SK-N-SH treated with all-trans-retinoic acid at 6 μM for 48 hours (cell line): ENCODE results near the gene ADCY5.

Experiments
- ATAC-seq: fragments of 200-7000 bp; cut with Tn5 transposase; 3 replicates; pipeline ENCODE4 v1.9.1; 2020; ENCODE audit warnings: mild to moderate bottlenecking, moderate library complexity
- ARNTL ChIP-seq: fragments of 450-650 bp; formaldehyde crosslinking; IDR thresholded peaks from 2 replicates; pipeline ENCODE4 v1.5.0; 2020; ENCODE audit warnings: low read depth, mild to moderate bottlenecking, moderate library complexity, borderline replicate concordance
- CSDC2 ChIP-seq: fragments of 250-450 bp; sonication (Bioruptor Pico); IDR thresholded peaks from 2 replicates; pipeline ENCODE4 v1.5.0; 2020; ENCODE audit warnings: mild to moderate bottlenecking, moderate library complexity
- ESRRG ChIP-seq: fragments of 250-450 bp; sonication (Bioruptor Pico); IDR thresholded peaks from 2 replicates; pipeline ENCODE4 v1.6.1; 2021; ENCODE audit warnings: mild to moderate bottlenecking
- GLIS3 ChIP-seq: fragments of 250-450 bp; sonication (Bioruptor Pico); IDR thresholded peaks from 2 replicates; pipeline ENCODE4 v1.5.0; 2020; ENCODE audit warnings: mild to moderate bottlenecking, moderate library complexity
- ISL1 ChIP-seq: fragments of 250-450 bp; sonication (Bioruptor Pico); IDR thresholded peaks from 2 replicates; pipeline ENCODE4 v2.1.2; 2022; ENCODE audit warnings: mild to moderate bottlenecking, moderate library complexity
- OSR1 ChIP-seq: fragments of 250-450 bp; sonication (Bioruptor Pico); IDR thresholded peaks from 2 replicates; pipeline ENCODE4 v1.8.0; 2022; ENCODE audit warnings: moderate library complexity, mild to moderate bottlenecking, inconsistent platforms
- PPARA ChIP-seq: fragments of 250-450 bp; sonication (Bioruptor Pico); IDR thresholded peaks from 2 replicates; pipeline ENCODE4 v1.5.0; 2020; ENCODE audit warnings: mild to moderate bottlenecking, borderline replicate concordance
- RARB ChIP-seq: fragments of 250-450 bp; sonication (Bioruptor Pico); IDR thresholded peaks from 2 replicates; pipeline ENCODE4 v1.8.0; 2021; ENCODE audit warnings: mild to moderate bottlenecking, moderate library complexity
- SNAI2 ChIP-seq: fragments of 250-450 bp; sonication (Bioruptor Pico); IDR thresholded peaks from 2 replicates; pipeline ENCODE4 v1.5.0; 2020; ENCODE audit warnings: mild to moderate bottlenecking, moderate library complexity
- TCF4 ChIP-seq: fragments of 250-450 bp; sonication (Bioruptor Pico); IDR thresholded peaks from 2 replicates; pipeline ENCODE4 v1.8.0; 2021; ENCODE audit warnings: mild to moderate bottlenecking, moderate library complexity, borderline replicate concordance
- TOX ChIP-seq: fragments of 250-450 bp; sonication (Bioruptor Pico); IDR thresholded peaks from 2 replicates; pipeline ENCODE4 v1.8.0; 2021; ENCODE audit warnings: mild to moderate bottlenecking, moderate library complexity, borderline replicate concordance
- ZC3H10 ChIP-seq: fragments of 250-450 bp; sonication (Bioruptor Pico); IDR thresholded peaks from 2 replicates; pipeline ENCODE4 v1.5.1; 2021; ENCODE audit warnings: mild to moderate bottlenecking, moderate library complexity
- ZFP3 ChIP-seq: fragments of 250-450 bp; sonication (Bioruptor Pico); IDR thresholded peaks from 2 replicates; pipeline ENCODE4 v1.5.0; 2020; ENCODE audit warnings: mild to moderate bottlenecking, moderate library complexity
- ZFP30 ChIP-seq: fragments of 450-650 bp; formaldehyde crosslinking; IDR thresholded peaks from 2 replicates; pipeline ENCODE4 v1.5.0; 2022; ENCODE audit warnings: mild to moderate bottlenecking, moderate library complexity
- ZNF565 ChIP-seq: fragments of 450-650 bp; formaldehyde crosslinking; conservative IDR thresholded peaks from 2 replicates; pipeline ENCODE4 v1.5.0; 2020; ENCODE audit warnings: low read depth, mild to moderate bottlenecking, moderate library complexity
- ZNF8 ChIP-seq: fragments of 450-650 bp; formaldehyde crosslinking; IDR thresholded peaks from 2 replicates; pipeline ENCODE4 v1.5.0; 2020; ENCODE audit warnings: mild to moderate bottlenecking, moderate library complexity
- TF ChIP-seq, protein P1 (sequence below): fragments of 250-450 bp; sonication (Bioruptor Pico); IDR thresholded peaks from 2 replicates; pipeline ENCODE4 v1.8.0; 2020; ENCODE audit warnings: mild to moderate bottlenecking, moderate library complexity, borderline replicate concordance
- TF ChIP-seq, protein P2 (sequence below): fragments of 250-450 bp; sonication (Bioruptor Pico); IDR thresholded peaks from 2 replicates; pipeline ENCODE4 v1.5.0; 2020; ENCODE audit warnings: mild to moderate bottlenecking, moderate library complexity
- TF ChIP-seq, protein P3 (sequence below): fragments of 250-450 bp; sonication (Bioruptor Pico); IDR thresholded peaks from 2 replicates; pipeline ENCODE4 v1.5.1; 2020; ENCODE audit warnings: low read depth, mild to moderate bottlenecking, moderate library complexity
- TF ChIP-seq, protein P4 (sequence below): fragments of 250-450 bp; sonication (Bioruptor Pico); IDR thresholded peaks from 2 replicates; pipeline ENCODE4 v1.8.0; 2021; ENCODE audit warnings: low read depth, mild to moderate bottlenecking, moderate library complexity, borderline replicate concordance
- TF ChIP-seq, protein P5 (sequence below): fragments of 250-450 bp; sonication (Bioruptor Pico); IDR thresholded peaks from 2 replicates; pipeline ENCODE4 v1.5.1; 2021; ENCODE audit warnings: mild to moderate bottlenecking, moderate library complexity

Gene ADCY5

DNA sequence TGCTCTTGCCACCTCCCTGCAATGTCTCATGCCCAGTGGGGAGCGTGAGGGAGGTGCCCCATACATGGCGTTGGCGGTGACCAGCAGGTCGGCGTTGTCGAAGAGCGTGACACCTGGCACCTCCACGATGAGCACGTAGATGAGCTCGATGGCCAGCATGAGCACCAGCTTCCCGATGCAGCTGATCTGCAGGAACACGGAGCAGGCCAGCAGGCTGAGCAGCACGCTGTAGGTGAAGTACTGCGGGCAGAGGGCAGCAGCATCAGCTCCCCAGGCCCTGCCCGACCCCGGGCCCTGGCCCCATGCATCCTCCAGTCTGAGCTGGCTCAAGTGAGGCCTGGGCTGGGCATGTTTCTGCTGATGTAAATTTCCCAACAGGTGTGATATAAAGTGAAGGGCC lies 148.8 kb downstream of the ADCY5 start:
- ATAC-seq = no peak
- no peak for TF ChIP-seq ZFP3 (CRISPR knock-in tag)
- TF ChIP-seq RARB (CRISPR knock-in tag) = no peak
- TF ChIP-seq, protein P1, sequence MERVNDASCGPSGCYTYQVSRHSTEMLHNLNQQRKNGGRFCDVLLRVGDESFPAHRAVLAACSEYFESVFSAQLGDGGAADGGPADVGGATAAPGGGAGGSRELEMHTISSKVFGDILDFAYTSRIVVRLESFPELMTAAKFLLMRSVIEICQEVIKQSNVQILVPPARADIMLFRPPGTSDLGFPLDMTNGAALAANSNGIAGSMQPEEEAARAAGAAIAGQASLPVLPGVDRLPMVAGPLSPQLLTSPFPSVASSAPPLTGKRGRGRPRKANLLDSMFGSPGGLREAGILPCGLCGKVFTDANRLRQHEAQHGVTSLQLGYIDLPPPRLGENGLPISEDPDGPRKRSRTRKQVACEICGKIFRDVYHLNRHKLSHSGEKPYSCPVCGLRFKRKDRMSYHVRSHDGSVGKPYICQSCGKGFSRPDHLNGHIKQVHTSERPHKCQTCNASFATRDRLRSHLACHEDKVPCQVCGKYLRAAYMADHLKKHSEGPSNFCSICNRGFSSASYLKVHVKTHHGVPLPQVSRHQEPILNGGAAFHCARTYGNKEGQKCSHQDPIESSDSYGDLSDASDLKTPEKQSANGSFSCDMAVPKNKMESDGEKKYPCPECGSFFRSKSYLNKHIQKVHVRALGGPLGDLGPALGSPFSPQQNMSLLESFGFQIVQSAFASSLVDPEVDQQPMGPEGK (CRISPR knock-in tag) = no peak
- TF ChIP-seq ZNF565 = no peak
- TF ChIP-seq ZC3H10 (CRISPR knock-in tag) = no peak
- no peak for TF ChIP-seq CSDC2
- no peak for TF ChIP-seq OSR1 (CRISPR knock-in tag)
- no peak for TF ChIP-seq ZNF8 (CRISPR knock-in tag)
- TF ChIP-seq, protein P2, sequence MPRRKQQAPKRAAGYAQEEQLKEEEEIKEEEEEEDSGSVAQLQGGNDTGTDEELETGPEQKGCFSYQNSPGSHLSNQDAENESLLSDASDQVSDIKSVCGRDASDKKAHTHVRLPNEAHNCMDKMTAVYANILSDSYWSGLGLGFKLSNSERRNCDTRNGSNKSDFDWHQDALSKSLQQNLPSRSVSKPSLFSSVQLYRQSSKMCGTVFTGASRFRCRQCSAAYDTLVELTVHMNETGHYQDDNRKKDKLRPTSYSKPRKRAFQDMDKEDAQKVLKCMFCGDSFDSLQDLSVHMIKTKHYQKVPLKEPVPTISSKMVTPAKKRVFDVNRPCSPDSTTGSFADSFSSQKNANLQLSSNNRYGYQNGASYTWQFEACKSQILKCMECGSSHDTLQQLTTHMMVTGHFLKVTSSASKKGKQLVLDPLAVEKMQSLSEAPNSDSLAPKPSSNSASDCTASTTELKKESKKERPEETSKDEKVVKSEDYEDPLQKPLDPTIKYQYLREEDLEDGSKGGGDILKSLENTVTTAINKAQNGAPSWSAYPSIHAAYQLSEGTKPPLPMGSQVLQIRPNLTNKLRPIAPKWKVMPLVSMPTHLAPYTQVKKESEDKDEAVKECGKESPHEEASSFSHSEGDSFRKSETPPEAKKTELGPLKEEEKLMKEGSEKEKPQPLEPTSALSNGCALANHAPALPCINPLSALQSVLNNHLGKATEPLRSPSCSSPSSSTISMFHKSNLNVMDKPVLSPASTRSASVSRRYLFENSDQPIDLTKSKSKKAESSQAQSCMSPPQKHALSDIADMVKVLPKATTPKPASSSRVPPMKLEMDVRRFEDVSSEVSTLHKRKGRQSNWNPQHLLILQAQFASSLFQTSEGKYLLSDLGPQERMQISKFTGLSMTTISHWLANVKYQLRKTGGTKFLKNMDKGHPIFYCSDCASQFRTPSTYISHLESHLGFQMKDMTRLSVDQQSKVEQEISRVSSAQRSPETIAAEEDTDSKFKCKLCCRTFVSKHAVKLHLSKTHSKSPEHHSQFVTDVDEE (CRISPR knock-in tag) = no peak
- TF ChIP-seq, protein P3, sequence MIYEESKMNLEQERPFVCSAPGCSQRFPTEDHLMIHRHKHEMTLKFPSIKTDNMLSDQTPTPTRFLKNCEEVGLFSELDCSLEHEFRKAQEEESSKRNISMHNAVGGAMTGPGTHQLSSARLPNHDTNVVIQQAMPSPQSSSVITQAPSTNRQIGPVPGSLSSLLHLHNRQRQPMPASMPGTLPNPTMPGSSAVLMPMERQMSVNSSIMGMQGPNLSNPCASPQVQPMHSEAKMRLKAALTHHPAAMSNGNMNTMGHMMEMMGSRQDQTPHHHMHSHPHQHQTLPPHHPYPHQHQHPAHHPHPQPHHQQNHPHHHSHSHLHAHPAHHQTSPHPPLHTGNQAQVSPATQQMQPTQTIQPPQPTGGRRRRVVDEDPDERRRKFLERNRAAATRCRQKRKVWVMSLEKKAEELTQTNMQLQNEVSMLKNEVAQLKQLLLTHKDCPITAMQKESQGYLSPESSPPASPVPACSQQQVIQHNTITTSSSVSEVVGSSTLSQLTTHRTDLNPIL (CRISPR knock-in tag) = no peak
- TF ChIP-seq ZFP30 = no peak
- no peak for TF ChIP-seq TCF4 (CRISPR knock-in tag)
- no peak for TF ChIP-seq ESRRG (CRISPR knock-in tag)
- TF ChIP-seq, protein P4, sequence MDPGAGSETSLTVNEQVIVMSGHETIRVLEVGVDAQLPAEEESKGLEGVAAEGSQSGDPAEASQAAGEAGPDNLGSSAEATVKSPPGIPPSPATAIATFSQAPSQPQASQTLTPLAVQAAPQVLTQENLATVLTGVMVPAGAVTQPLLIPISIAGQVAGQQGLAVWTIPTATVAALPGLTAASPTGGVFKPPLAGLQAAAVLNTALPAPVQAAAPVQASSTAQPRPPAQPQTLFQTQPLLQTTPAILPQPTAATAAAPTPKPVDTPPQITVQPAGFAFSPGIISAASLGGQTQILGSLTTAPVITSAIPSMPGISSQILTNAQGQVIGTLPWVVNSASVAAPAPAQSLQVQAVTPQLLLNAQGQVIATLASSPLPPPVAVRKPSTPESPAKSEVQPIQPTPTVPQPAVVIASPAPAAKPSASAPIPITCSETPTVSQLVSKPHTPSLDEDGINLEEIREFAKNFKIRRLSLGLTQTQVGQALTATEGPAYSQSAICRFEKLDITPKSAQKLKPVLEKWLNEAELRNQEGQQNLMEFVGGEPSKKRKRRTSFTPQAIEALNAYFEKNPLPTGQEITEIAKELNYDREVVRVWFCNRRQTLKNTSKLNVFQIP = no peak
- TF ChIP-seq TOX = no peak

DNA sequence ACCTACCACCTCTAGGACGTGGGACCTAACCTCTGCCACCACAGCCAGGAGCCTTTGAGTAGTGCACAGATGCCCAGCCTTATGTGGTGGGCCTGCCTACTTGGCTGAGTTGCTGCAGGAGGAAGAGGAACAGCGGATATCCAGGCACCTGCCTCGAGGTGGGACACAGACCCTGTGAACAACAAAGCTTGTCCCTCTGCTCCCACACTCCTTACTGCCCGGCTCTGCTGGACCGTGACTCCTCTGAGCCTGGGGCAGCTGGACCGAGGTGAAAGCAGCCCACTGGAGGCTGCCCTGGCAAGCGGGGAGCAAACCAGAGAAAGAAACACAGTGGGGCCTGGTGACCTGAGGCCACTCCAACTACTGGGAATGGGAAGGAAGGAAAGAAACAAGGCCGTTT lies 149.3 kb downstream of the ADCY5 start:
- TF ChIP-seq SNAI2 (CRISPR knock-in tag) (no peak), ZFP3 (CRISPR knock-in tag) (no peak), OSR1 (CRISPR knock-in tag) (no peak), ISL1 (CRISPR knock-in tag) (no peak), TOX (no peak), CSDC2 (no peak)
- TF ChIP-seq, protein P5, sequence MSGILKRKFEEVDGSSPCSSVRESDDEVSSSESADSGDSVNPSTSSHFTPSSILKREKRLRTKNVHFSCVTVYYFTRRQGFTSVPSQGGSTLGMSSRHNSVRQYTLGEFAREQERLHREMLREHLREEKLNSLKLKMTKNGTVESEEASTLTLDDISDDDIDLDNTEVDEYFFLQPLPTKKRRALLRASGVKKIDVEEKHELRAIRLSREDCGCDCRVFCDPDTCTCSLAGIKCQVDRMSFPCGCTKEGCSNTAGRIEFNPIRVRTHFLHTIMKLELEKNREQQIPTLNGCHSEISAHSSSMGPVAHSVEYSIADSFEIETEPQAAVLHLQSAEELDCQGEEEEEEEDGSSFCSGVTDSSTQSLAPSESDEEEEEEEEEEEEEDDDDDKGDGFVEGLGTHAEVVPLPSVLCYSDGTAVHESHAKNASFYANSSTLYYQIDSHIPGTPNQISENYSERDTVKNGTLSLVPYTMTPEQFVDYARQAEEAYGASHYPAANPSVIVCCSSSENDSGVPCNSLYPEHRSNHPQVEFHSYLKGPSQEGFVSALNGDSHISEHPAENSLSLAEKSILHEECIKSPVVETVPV (CRISPR knock-in tag) = no peak
- no peak for ATAC-seq

DNA sequence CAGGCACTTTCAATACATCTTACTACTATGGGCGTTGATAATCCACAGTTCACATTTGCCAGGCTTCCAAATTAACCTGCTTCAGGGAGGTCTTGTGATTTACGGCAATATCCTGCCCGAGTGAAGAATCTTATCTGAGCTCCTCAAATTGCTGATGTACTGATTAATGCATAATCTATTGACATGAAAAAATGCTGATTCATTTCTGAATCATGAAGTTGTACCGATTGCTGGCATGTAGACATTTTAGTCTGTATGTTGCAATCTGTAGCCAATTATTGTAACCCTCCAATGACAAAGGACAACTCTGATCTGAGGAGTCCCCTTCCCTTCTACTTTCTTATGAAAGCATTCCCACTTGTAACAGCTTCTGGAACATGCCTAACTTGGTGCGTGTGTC lies 150.0 kb downstream of the ADCY5 start:
- ATAC-seq = no peak
- TF ChIP-seq ESRRG (CRISPR knock-in tag) (no peak), OSR1 (CRISPR knock-in tag) (no peak), GLIS3 (CRISPR knock-in tag) (no peak), ARNTL (CRISPR knock-in tag) (no peak), PPARA (CRISPR knock-in tag) (no peak), ZNF8 (CRISPR knock-in tag) (no peak)
- TF ChIP-seq, protein P5 (CRISPR knock-in tag) = no peak
